ENCODE measurements around the gene PITPNC1.
"Not testable (repeated sequence)": the region's sequence is repeated elsewhere in the genome, so short reads cannot be mapped to it uniquely, and the experiment has no call there.

Gene PITPNC1

GRCh38 chr17:67578679-67579405 is 201.8 kb downstream of the PITPNC1 start:
- not testable (repeated sequence) for DNase-seq (ENCODE audit: low read depth)

- DNase-seq (ENCODE audit: low read depth): no peak
These were observed 205.6 kb downstream of the PITPNC1 start for GRCh38 chr17:67582673-67583081.

- DNase-seq (ENCODE audit: low read depth): no peak
These were observed 208.1 kb downstream of the PITPNC1 start for GRCh38 chr17:67585077-67585602.

GRCh38 chr17:67588326-67588725 is 211.2 kb downstream of the PITPNC1 start:
- DNase-seq (ENCODE audit: low read depth): no peak

GRCh38 chr17:67594115-67594880 is 217.2 kb downstream of the PITPNC1 start:
- no peak for DNase-seq (ENCODE audit: low read depth)

- no peak for DNase-seq (ENCODE audit: low read depth)
These were observed 223.3 kb downstream of the PITPNC1 start for GRCh38 chr17:67600408-67600807.

- DNase-seq (ENCODE audit: low read depth): no peak
These were observed 224.8 kb downstream of the PITPNC1 start for GRCh38 chr17:67601897-67602296.

GRCh38 chr17:67602444-67602843 is 225.4 kb downstream of the PITPNC1 start:
- no peak for DNase-seq (ENCODE audit: low read depth)

GRCh38 chr17:67602974-67603373 is 225.9 kb downstream of the PITPNC1 start:
- peak; percentile 5 for DNase-seq (ENCODE audit: low read depth)

GRCh38 chr17:67605256-67605912 is 228.3 kb downstream of the PITPNC1 start:
- DNase-seq (ENCODE audit: low read depth): no peak

- DNase-seq (ENCODE audit: low read depth): no peak
These were observed 229.4 kb downstream of the PITPNC1 start for GRCh38 chr17:67606471-67606870.

GRCh38 chr17:67606896-67607604 is 230.0 kb downstream of the PITPNC1 start:
- no peak for DNase-seq (ENCODE audit: low read depth)

- DNase-seq (ENCODE audit: low read depth): no peak
These were observed 233.0 kb downstream of the PITPNC1 start for GRCh38 chr17:67610061-67610460.

- DNase-seq (ENCODE audit: low read depth): no peak
These were observed 236.9 kb downstream of the PITPNC1 start for GRCh38 chr17:67613961-67614360.

GRCh38 chr17:67615011-67615561 is 238.0 kb downstream of the PITPNC1 start:
- DNase-seq (ENCODE audit: low read depth): no peak

GRCh38 chr17:67615736-67616135 is 238.7 kb downstream of the PITPNC1 start:
- no peak for DNase-seq (ENCODE audit: low read depth)

- no peak for DNase-seq (ENCODE audit: low read depth)
These were observed 240.3 kb downstream of the PITPNC1 start for GRCh38 chr17:67617304-67617899.

GRCh38 chr17:67619555-67619954 is 242.5 kb downstream of the PITPNC1 start:
- no peak for DNase-seq (ENCODE audit: low read depth)

GRCh38 chr17:67620088-67620487 is 243.0 kb downstream of the PITPNC1 start:
- no peak for DNase-seq (ENCODE audit: low read depth)

GRCh38 chr17:67620636-67621035 is 243.6 kb downstream of the PITPNC1 start:
- DNase-seq (ENCODE audit: low read depth): no peak

- no peak for DNase-seq (ENCODE audit: low read depth)
These were observed 246.7 kb downstream of the PITPNC1 start for GRCh38 chr17:67623767-67624166.

All from activated T-helper 1 cell treated with Interleukin-2 at 50 U/mL for 16 hours (primary cell).